SU-DHL-6 (cell line): ENCODE measurements around the gene CPNE1.

Source experiments
- EZH2phosphoT487 ChIP-seq: fragments of 200-600 bp; sonication (generic), shearing (Covaris generic); conservative IDR thresholded peaks from 2 replicates; pipeline ENCODE4 v1.6.1; 2018; ENCODE audit warnings: mild to moderate bottlenecking, antibody characterized with exemption, low read length, moderate library complexity, mixed read lengths
- TF ChIP-seq, protein P1 (sequence below): fragments of 200-600 bp; sonication (generic); IDR thresholded peaks from one replicate; pipeline ENCODE4 v1.5.1; 2017; ENCODE audit warnings: antibody characterized with exemption, mild to moderate bottlenecking, low read length, moderate library complexity; ENCODE audit not compliant: insufficient read depth, poor library complexity, severe bottlenecking

DNA sequence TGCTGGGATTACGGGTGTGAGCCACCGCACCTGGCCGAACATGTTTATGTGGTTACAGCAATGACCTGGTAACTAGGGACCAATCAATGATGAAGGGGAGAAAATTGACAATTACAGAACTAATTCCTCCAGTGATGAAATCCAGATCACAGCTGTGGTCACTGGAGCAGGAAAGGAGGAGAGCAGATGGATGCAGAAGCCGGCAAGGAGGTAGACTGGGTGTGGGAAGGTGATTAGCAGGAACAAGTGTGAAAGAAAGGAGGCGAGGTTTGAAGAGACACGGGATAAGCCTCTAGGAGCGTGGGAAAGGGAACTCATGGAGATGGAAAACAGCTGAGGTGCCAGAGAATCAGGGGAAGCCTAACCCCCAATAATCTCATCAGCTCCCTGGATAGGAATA is 66.2 kb downstream of the CPNE1 start:
- TF ChIP-seq, protein P1, sequence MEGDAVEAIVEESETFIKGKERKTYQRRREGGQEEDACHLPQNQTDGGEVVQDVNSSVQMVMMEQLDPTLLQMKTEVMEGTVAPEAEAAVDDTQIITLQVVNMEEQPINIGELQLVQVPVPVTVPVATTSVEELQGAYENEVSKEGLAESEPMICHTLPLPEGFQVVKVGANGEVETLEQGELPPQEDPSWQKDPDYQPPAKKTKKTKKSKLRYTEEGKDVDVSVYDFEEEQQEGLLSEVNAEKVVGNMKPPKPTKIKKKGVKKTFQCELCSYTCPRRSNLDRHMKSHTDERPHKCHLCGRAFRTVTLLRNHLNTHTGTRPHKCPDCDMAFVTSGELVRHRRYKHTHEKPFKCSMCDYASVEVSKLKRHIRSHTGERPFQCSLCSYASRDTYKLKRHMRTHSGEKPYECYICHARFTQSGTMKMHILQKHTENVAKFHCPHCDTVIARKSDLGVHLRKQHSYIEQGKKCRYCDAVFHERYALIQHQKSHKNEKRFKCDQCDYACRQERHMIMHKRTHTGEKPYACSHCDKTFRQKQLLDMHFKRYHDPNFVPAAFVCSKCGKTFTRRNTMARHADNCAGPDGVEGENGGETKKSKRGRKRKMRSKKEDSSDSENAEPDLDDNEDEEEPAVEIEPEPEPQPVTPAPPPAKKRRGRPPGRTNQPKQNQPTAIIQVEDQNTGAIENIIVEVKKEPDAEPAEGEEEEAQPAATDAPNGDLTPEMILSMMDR: no peak
- no peak for TF ChIP-seq EZH2phosphoT487
